HG03095 (cell line): Measurements from ENCODE around the gene MKNK1.
A peak's percentile ranks its signal among the peaks of the same experiment; 100 is the strongest.
"Not testable (repeated sequence)": the region's sequence is repeated elsewhere in the genome, so short reads cannot be mapped to it uniquely, and the experiment has no call there.

ENCODE experiments used
- ATAC-seq: cut with Tn5 transposase; IDR thresholded peaks from one replicate; pipeline ENCODE4 v1.9.1; 2021; ENCODE audit warnings: moderate library complexity; ENCODE audit not compliant: unreplicated experiment

MKNK1 gene

GRCh38 chr1:46603858-46604549 is at the start of gene MKNK1:
TSS of gene MKNK1 (minus strand) at chr1:46604268. CDS start at chr1:46583327, 20,941 bp downstream.
- peak; percentile 90 for ATAC-seq

GRCh38 chr1:46653405-46653958 is 49.4 kb upstream of the MKNK1 start:
- ATAC-seq, result no peak

- ATAC-seq, result no peak
Observed at GRCh38 chr1:46652321-46653100, 48.4 kb upstream of the MKNK1 start.

- not testable (repeated sequence) for ATAC-seq
Observed at GRCh38 chr1:46651152-46651551, 47.1 kb upstream of the MKNK1 start.

GRCh38 chr1:46650491-46650890 is 46.4 kb upstream of the MKNK1 start:
- no peak for ATAC-seq

GRCh38 chr1:46649764-46650163 is 45.7 kb upstream of the MKNK1 start:
- no peak for ATAC-seq

- no peak for ATAC-seq
Observed at GRCh38 chr1:46647611-46648010, 43.5 kb upstream of the MKNK1 start.

GRCh38 chr1:46646844-46647243 is 42.8 kb upstream of the MKNK1 start:
- no peak for ATAC-seq

- no peak for ATAC-seq
Observed at GRCh38 chr1:46646331-46646730, 42.3 kb upstream of the MKNK1 start.

- no peak for ATAC-seq
Observed at GRCh38 chr1:46645815-46646214, 41.7 kb upstream of the MKNK1 start.

- no peak for ATAC-seq
Observed at GRCh38 chr1:46643368-46643775, 39.3 kb upstream of the MKNK1 start.

GRCh38 chr1:46642115-46642680 is 38.1 kb upstream of the MKNK1 start:
- ATAC-seq, result no peak

- no peak for ATAC-seq
Observed at GRCh38 chr1:46639547-46639946, 35.5 kb upstream of the MKNK1 start.

- no peak for ATAC-seq
Observed at GRCh38 chr1:46638921-46639320, 34.9 kb upstream of the MKNK1 start.

GRCh38 chr1:46637444-46638083 is 33.5 kb upstream of the MKNK1 start:
- no peak for ATAC-seq

GRCh38 chr1:46635205-46635604 is 31.1 kb upstream of the MKNK1 start:
- no peak for ATAC-seq

- ATAC-seq, result no peak
Observed at GRCh38 chr1:46630719-46631118, 26.7 kb upstream of the MKNK1 start.

- no peak for ATAC-seq
Observed at GRCh38 chr1:46623743-46624644, 19.9 kb upstream of the MKNK1 start.

GRCh38 chr1:46622344-46622743 is 18.3 kb upstream of the MKNK1 start:
- ATAC-seq, result no peak

- no peak for ATAC-seq
Observed at GRCh38 chr1:46621930-46622329, 17.9 kb upstream of the MKNK1 start.
